HG03342 (cell line): ENCODE measurements around the gene GEMIN8.

Source experiments
- ATAC-seq: cut with Tn5 transposase; IDR thresholded peaks from one replicate; pipeline ENCODE4 v1.9.1; 2021; ENCODE audit warnings: mild to moderate bottlenecking, moderate library complexity; ENCODE audit not compliant: unreplicated experiment

The GEMIN8 gene

GRCh38 chrX:14017399-14017798 lies 12.3 kb downstream of the GEMIN8 start:
- ATAC-seq: no peak

DNA sequence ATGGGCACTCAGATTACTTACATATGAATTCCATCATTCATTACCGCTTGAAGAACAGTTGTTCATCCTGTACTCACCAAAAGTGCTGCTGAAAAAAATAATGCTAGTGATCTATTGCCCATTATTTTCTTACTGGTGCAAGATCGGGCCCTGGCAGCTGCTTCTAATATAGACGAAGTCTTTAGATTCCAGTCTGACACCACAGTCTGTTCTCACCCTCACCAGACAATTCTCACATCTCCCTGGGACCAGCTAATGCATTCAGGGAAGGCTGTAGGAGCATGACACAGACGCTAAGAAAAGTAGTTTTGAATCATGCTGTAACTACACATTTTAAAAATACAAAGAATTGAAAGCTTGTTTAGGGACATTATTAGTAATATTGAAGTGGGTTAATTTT lies 13.8 kb downstream of the GEMIN8 start:
- no peak for ATAC-seq

- no peak for ATAC-seq
Observed at GRCh38 chrX:14015294-14015693, 14.4 kb downstream of the GEMIN8 start.

GRCh38 chrX:14014526-14014925 lies 15.2 kb downstream of the GEMIN8 start:
- ATAC-seq: no peak

DNA sequence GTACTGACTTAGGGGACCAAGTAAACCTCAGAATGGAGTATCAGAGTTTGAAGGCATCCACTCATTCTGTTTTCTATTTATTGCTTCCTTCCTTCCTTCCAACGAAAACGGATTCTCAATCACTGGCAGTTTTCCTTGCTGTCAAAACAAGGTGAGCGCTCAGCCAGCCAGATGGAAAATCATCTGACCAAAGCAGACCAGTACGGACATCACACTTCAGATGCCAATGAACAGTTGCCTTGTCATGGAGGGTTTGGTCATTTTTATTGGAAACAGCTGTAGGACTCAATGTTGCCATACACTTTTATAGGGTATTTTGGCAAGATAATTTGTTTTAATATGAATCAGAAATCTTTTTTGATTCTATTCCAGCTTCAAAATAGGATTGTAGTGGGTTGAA lies 16.6 kb downstream of the GEMIN8 start:
- ATAC-seq: no peak

DNA sequence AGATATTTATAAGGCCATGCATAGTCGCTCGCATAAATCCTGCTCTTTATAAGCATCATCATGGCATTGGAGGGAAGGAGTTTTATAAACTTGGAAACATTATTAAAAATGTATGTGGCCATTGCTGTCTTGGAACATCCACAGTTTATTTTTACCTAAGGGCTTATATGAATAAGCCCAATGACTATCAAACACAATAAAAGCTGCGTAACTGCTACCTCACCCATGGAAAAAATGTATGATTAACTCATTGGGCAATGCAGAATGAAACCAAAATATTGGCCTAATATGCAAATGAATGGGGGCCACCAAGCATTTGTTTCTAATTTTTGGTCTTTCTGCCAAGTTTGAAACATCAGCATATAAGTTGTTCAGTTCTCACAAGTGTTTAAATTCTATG lies 19.1 kb downstream of the GEMIN8 start:
- ATAC-seq: no peak

DNA sequence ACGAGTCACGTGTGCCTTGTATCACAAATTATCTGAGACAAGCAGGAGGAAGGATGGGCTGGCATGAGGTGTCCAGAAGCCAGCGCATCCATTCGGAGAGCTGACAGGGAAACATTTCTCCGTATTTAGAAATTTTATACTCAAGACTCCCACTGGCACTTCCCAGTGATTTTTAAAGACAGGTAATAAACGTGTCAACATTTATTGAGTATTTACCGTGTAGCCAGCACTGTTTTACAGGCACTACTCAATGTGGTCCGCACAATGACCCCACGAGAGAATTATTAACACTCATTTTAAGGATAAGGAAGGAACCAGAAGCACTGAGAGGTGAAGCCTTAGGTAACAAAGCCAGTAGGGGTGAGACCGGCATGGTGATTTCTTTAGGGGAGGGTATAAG lies 23.2 kb downstream of the GEMIN8 start:
- ATAC-seq: no peak

DNA sequence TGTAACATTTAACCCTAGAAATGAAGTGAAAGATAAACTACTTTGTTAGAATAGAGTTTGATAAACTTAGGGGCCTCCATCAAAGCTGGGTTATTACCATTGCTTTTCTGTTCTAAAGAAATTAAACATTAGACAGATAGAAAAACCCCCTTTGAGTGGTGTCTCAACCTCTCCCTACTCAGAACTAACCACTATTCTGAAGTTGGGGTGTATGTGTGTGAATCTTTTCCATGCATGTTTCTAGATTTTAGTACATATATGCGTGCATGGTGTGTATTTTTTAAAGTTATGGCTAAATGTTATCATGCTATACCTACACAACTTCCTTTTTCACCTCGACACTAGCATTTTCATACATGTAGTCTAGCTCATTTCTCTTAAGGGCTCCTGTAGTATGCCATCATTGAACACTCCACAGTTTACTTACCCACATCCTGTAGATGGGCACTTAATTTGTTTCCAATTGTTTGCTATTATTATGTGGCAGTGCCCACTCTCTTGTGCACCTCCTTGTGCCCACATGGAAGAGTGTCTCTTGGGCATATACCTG lies 25.7 kb downstream of the GEMIN8 start:
- no peak for ATAC-seq

- ATAC-seq: no peak
Observed at GRCh38 chrX:14003028-14003427, 26.7 kb downstream of the GEMIN8 start.

GRCh38 chrX:13996650-13997049 lies 33.0 kb downstream of the GEMIN8 start:
- ATAC-seq: no peak

DNA sequence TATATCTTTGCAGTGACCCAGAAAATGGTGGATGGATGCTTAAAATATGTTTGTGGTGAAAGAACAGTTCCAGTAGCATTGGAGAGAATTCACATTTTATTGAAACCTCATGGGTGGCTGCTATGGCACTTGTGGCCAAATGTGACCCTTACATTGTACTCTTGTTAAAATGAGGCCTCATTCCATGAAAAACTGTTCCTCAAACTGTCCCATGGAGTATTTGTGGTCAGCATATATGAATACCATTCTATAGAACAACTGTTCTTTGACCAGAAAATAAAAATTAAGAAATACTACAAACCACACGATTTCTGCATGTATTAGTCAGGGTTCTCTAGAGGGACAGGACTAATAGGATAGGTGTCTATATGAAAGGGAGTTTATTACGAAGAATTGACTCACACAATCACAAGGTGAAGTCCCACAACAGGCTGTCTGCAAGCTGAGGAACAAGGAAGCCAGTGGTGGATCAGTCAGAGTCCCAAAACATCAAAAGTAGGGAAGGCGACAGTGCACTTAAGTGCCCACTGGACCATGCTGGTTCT lies 35.1 kb downstream of the GEMIN8 start:
- ATAC-seq: no peak

- ATAC-seq: no peak
Observed at GRCh38 chrX:13994104-13994503, 35.6 kb downstream of the GEMIN8 start.

GRCh38 chrX:13990126-13990800 lies 39.4 kb downstream of the GEMIN8 start:
- no peak for ATAC-seq

DNA sequence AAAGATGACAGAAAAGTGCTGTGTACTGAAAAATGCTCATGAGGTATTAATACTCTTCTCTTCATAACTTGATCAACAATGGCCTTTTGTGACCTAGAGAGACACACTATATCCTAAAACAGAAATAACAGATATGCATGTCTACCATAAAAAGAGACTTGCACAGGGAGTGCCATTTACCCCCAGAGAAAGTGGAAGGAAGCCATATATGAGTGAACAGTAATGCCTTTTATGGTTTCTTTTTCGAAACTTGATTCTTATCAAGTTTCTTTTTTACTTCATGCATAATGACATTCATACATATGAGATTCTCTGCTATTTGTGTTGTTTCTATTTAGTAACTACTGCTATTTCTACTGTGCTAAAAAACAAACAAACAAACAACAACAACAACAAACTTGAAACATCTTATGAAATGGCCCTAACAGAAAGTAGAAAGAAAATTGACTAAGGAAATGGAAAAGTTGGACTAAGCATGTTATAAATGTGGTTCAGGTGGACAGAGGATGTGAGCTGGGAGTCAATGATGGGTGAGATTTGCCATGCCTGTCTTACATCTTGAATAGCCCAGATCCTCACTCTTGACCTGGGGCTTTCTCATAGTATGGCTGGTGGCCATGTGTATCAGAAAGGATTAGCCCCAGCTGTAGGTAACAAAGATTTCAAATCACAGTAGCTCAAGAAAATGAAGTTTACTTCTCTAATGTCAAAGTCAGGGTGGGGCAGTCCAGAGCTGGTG lies 43.8 kb downstream of the GEMIN8 start:
- ATAC-seq: peak; percentile 76

- ATAC-seq: no peak
Observed at GRCh38 chrX:13983734-13984133, 46.0 kb downstream of the GEMIN8 start.

DNA sequence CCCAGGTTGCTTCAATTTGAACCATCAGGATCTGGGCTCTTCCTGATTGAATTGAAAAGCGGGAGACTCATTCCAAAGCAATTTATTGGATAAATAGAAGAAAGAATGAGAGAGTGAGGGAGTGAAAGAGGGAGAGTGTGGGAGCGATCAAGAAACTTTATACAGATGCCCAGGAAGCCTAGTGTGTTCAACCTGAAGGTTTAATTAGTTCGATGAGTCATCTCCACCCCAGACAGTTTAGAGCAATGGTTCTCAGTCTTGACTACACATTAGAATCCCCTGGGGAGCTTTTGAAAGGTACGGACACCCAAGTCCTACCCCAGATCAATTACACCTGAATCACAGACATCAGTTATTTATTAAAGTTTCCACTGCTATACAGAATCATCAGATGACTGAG lies 61.5 kb downstream of the GEMIN8 start:
- no peak for ATAC-seq

DNA sequence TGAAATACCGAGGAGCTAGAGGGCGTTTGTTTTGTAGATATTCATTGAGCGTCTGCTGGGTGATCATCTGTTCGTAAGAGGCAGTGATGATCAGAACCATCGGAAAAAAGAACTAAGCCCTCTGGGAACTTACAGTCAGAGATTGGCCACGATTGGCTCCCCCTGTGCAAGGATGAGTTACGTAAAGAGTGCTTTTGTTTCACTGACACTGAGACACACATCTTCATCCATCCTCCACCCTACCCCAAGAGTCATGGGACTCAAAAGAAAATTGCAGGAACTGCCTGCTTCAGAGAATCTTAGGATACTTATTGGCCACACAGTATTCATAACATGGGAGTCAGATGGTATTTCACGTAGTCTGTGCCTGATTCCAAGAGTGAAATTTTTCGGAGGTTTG lies 62.1 kb downstream of the GEMIN8 start:
- no peak for ATAC-seq

DNA sequence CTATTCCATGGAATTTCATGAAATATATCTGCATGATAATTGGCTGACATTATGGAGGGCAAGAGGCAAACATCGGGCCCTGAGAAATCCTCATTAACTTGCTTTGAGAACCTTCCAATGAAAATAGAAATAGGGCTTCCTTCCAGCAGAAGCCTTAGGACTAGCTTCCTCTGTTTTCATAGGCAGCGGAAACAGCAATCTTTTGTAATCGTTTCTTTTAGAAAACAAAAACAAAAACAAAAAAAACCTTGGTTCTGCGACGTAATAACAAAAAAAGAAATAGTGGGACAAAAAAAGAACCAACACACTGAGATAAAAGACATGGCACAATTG lies 62.9 kb downstream of the GEMIN8 start:
- no peak for ATAC-seq

DNA sequence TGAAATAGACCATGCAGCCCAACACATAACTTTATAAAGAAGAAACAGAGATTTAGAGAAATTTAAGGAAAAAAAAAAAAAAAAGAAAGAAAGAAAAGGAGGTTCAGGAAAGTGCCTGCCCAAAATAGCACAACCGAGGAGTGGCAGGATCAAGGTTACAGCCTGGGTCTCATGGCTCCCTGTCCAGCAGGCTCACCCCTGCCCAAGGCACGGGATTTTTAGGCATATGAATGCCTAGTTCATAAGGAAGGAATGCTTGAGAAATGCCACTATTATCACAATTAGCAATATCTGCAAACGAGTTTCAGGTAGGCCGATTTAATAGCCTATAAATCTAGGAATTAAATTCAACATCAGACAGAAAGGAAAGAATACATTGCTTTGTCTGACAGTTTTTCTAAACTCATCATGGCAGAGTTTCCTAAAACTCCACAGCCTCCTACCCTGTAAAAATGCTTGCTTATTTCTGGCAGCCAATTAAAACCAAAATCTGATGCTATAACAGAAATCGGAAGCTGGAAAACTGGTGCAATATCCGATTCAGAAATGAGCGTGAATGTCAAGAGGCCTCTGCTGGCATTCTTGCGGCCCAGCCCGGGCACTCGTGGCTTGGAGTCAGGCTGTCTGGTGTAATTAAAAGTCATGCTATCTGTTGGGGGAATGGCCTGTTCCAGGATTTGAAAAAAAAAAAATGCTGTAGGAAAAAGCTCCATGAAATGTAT lies 63.5 kb downstream of the GEMIN8 start:
- ATAC-seq: no peak

DNA sequence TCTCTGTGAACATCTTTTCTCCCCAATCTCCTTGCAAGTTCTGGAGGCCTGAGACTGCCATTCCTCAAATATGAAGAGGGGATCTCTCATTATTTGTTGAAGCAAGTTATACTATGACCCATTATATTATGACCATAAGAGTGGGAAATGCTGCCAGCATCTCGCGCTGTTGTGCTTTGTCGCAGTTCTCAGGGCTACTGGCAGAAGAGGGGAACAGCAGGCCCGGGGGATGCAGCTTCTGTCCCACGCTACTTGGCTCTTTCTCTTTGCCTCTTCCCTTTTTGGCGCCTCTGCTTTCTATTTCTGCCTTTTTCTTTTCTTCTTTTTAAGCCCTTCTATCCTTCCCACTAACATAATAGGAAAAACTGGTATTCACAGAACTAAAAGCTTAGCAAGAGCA lies 64.2 kb downstream of the GEMIN8 start:
- ATAC-seq: no peak

- ATAC-seq: no peak
Observed at GRCh38 chrX:13956998-13957397, 72.7 kb downstream of the GEMIN8 start.
